Stimulated activated CD4-positive, alpha-beta T cell treated with anti-CD3 and anti-CD28 coated beads, Interleukin-12 subunit alpha, Interleukin-12 subunit beta, amount 100 ng/mL, for 48 hours (primary cell): Measurements from ENCODE around the gene KRTAP10-5.
"Not testable (repeated sequence)": the region's sequence is repeated elsewhere in the genome, so short reads cannot be mapped to it uniquely, and the experiment has no call there.

Source experiments
- DNase-seq, 3 donors: peaks; one replicate each; pipeline ENCODE4 v3.0.0-alpha.2; 2020; ENCODE audit warnings: low read depth in 2 of 3, low spot score in 1 of 3

The KRTAP10-5 gene

GRCh38 chr21:44571844-44572782 is 8.3 kb downstream of the KRTAP10-5 start:
- DNase-seq = no peak

- DNase-seq = no peak
These were observed 9.1 kb downstream of the KRTAP10-5 start for GRCh38 chr21:44571296-44571695.

- no peak for DNase-seq
These were observed 10.4 kb downstream of the KRTAP10-5 start for GRCh38 chr21:44569861-44570517.

GRCh38 chr21:44568667-44569556 is 11.5 kb downstream of the KRTAP10-5 start:
- DNase-seq = no peak

GRCh38 chr21:44568261-44568660 is 12.1 kb downstream of the KRTAP10-5 start:
- no peak for DNase-seq

- no peak for DNase-seq
These were observed 12.8 kb downstream of the KRTAP10-5 start for GRCh38 chr21:44567481-44568171.

- DNase-seq = no peak
These were observed 14.0 kb downstream of the KRTAP10-5 start for GRCh38 chr21:44566403-44566802.

GRCh38 chr21:44564886-44565598 is 15.4 kb downstream of the KRTAP10-5 start:
- DNase-seq = no peak

GRCh38 chr21:44564099-44564498 is 16.3 kb downstream of the KRTAP10-5 start:
- DNase-seq = no peak

- DNase-seq = no peak
These were observed 21.7 kb downstream of the KRTAP10-5 start, which contains the start of gene KRTAP10-3 for GRCh38 chr21:44558695-44559094. KRTAP10-3 (minus strand) TSS chr21:44558795; CDS start chr21:44558715, 80 bp downstream.

GRCh38 chr21:44558329-44558675 is 22.1 kb downstream of the KRTAP10-5 start:
- DNase-seq = not testable (repeated sequence)

- no peak for DNase-seq
These were observed 22.7 kb downstream of the KRTAP10-5 start for GRCh38 chr21:44557491-44558328.

GRCh38 chr21:44556879-44557278 is 23.5 kb downstream of the KRTAP10-5 start:
- DNase-seq = no peak

- DNase-seq = no peak
These were observed 25.1 kb downstream of the KRTAP10-5 start for GRCh38 chr21:44555200-44555875.

- no peak for DNase-seq
These were observed 27.7 kb downstream of the KRTAP10-5 start for GRCh38 chr21:44552681-44553080.

- DNase-seq = no peak
These were observed 28.3 kb downstream of the KRTAP10-5 start for GRCh38 chr21:44552136-44552535.

- no peak for DNase-seq
These were observed 29.0 kb downstream of the KRTAP10-5 start, which contains the start of gene KRTAP10-2 for GRCh38 chr21:44551340-44551961. KRTAP10-2 (minus strand) TSS chr21:44551505; CDS start chr21:44551458, 47 bp downstream.

- no peak for DNase-seq
These were observed 29.6 kb downstream of the KRTAP10-5 start for GRCh38 chr21:44550807-44551206.
